Raji (cell line): Measurements from ENCODE around the gene MYL6B.
A peak's percentile ranks its signal among the peaks of the same experiment; 100 is the strongest.

Experiments used
- POLR2A ChIP-seq: IDR thresholded peaks from 2 replicates; pipeline ENCODE4 v1.6.1; 2011; ENCODE audit warnings: low read depth, low read length, control low read depth; ENCODE audit not compliant: insufficient read depth

The MYL6B gene

GRCh38 chr12:56118688-56119357 lies 33.6 kb upstream of the MYL6B start:
- no peak for TF ChIP-seq POLR2A

DNA sequence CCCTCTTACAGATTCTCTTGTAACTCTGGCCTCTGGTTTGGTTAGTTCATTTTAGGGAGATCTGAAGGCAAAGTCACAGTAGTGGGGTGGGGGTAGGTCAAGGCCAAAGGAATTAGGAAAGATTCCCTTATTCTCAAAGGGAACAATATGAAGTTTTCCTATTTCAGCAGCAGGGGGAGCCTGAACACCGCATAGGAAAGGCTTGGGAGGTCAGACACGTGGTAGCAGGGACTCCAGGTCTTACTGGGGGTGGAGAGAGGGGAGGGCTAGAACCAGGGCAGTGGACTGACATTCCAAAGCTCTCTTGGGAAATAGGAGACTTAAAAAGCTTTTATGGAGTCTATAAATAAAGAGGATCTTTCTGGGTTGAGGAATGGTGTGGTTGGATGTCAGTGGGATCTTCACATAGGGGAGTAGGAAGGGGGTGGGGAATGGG lies 33.0 kb upstream of the MYL6B start:
- 0 out of 2 replicates have a peak, but pooled peaks have one; percentile 28 for TF ChIP-seq POLR2A

- no peak for TF ChIP-seq POLR2A
Measured at GRCh38 chr12:56120158-56120846, 32.1 kb upstream of the MYL6B start.

GRCh38 chr12:56121204-56121870 lies 31.1 kb upstream of the MYL6B start:
- no peak for TF ChIP-seq POLR2A

DNA sequence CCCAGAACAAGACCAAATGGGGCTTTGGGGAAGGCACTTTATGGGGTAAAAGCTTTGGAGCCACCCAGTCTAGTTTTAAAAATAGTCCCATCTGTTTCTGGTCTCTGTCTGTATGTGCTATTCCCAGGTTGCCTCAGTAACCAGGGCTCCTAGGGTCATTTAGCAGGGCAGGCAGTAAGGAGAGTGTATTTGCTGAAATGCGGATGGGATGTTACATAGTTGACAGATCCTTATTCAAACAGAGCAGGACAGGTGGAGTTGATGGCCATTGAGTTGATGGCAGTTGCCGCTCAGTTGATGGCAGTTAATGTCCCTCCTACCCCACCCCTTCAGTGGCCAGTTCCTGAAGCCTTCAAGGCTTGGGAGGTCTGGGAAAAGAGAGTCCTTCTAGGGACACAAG lies 29.8 kb upstream of the MYL6B start:
- TF ChIP-seq POLR2A: no peak

GRCh38 chr12:56124133-56124532 lies 28.3 kb upstream of the MYL6B start:
- TF ChIP-seq POLR2A: no peak

- TF ChIP-seq POLR2A: no peak
Measured at GRCh38 chr12:56126732-56127239, 25.6 kb upstream of the MYL6B start.

- TF ChIP-seq POLR2A: no peak
Measured at GRCh38 chr12:56127485-56127887, 24.9 kb upstream of the MYL6B start.

- peak; percentile 87 for TF ChIP-seq POLR2A
Measured at GRCh38 chr12:56127888-56128669, 24.3 kb upstream of the MYL6B start, which contains the start of gene ESYT1. Gene ESYT1, plus strand, starts transcription at chr12:56128267. Its CDS starts 53 bp downstream, at chr12:56128320.

DNA sequence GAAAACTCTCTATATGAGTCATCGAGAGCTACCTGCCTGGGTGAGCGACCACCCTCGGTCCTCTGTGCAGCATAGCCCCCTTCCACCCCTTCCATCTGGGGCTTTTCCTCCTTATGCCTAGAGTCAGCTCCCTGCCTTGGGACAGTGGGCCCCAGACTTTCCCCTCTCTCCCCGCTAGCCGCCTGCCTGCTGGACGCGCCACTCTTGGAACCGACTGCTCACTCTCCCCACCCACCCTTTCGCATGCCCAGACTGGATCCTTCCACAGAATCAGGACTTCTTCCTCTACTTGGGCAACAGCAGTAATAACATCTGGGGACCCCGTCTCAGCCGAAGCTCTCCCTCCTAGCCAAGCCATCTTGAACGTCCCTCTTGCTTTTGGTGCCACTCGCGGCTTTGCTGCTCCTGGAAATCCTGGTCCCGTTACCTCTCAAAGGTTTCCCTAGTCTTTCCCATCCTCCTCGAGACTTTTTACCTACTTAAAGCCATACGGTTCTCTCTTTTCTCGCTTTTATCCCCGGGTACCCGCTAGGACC lies 23.6 kb upstream of the MYL6B start:
- TF ChIP-seq POLR2A: no peak

DNA sequence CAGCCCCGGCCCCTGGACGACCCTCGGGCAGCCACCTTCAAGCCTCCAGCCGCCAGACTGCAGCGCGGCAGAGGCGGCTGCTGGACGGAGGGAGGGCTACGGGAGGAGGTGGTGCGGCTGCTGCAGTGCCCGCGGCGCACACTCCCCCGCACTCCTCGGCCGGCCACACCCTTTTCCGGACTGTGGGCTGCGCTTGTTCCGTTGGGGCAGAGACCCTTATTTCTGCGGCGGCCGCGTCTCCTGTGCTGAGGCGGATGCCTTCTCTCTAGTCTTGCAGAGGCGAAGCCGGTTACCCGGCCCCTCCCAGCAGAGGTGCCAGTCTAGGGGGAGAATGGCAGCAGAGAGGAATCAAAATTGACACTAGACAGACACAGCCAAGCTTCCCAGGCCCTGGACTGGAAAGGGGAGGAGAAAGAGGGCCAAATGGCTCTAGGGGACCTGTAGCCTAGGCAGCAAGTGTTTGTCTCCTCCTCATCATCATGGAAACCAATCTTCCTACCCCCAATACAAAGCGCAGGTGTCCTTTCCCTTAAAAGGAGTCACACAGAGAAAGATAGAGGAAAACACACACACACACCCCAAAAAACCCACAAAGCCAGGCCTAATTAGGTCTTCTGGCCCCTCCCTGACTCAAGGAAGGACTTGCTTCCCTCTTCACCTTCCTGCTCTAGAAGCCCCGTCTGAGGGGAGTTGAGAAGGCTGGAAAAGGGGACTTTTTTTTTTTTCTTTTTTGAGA lies 23.0 kb upstream of the MYL6B start:
- TF ChIP-seq POLR2A: peak; percentile 41; the same call in 1 of the 2 replicates

- TF ChIP-seq POLR2A: no peak
Measured at GRCh38 chr12:56129942-56130495, 22.4 kb upstream of the MYL6B start.

GRCh38 chr12:56130876-56131275 lies 21.5 kb upstream of the MYL6B start:
- TF ChIP-seq POLR2A: no peak

- TF ChIP-seq POLR2A: no peak
Measured at GRCh38 chr12:56134897-56135296, 17.5 kb upstream of the MYL6B start.
